Suprapubic skin (tissue), 3 donors: ENCODE measurements around the gene PRR16.

Experiments
- CTCF ChIP-seq, 2 donors: fragments of 200-600 bp in 1 of 2; fragments of 450-650 bp in 1 of 2; sonication (generic) in 1 of 2; IDR thresholded peaks; one replicate each; pipeline ENCODE4 v1.5.1; 2016 to 2019; ENCODE audit warnings: antibody characterized with exemption in 2 of 2, mild to moderate bottlenecking in 1 of 2, moderate library complexity in 1 of 2
- POLR2A ChIP-seq, 2 donors: fragments of 450-650 bp; IDR thresholded peaks; one replicate each; pipeline ENCODE4 v1.6.1; 2017; ENCODE audit warnings: antibody characterized with exemption in 2 of 2, mild to moderate bottlenecking in 2 of 2, moderate library complexity in 2 of 2

- TF ChIP-seq POLR2A (IDR thresholded peaks at IDR 0.05) (no peak), CTCF (IDR thresholded peaks at IDR 0.05) (no peak)
Observed at GRCh38 chr5:120451445-120451844, 12.7 kb upstream of the PRR16 start.
